CD14-positive monocyte (primary cell): ENCODE data around the gene CST4. TPM values are rescaled to one million over a fixed set of nuclear protein-coding genes. Genes with fewer than 3 reads are reported as not detected.

Experiments used
- DNase-seq, 3 donors: peaks; one replicate each; pipeline ENCODE4 v3.0.0-alpha.2; 2011 to 2022
- H2AFZ ChIP-seq: 2 replicates; pipeline ENCODE4 v1.6.0; 2012; ENCODE audit warnings: mild to moderate bottlenecking, low read depth, low read length, inconsistent platforms; ENCODE audit not compliant: insufficient read depth, poor library complexity, severe bottlenecking
- H3K27ac ChIP-seq, 2 donors: 1 replicate in 1 of 2; 2 replicates in 1 of 2; pipeline ENCODE4 v1.5.1; 2012 to 2013; ENCODE audit warnings: low read length in 2 of 2, control low read depth in 1 of 2, inconsistent platforms in 1 of 2, low read depth in 1 of 2, mild to moderate bottlenecking in 1 of 2
- H3K27me3 ChIP-seq, 2 donors: one replicate each; pipeline versions ENCODE4 v1.6.0 to v1.6.1; 2011 to 2013; ENCODE audit warnings: low read length in 2 of 2; ENCODE audit not compliant: control insufficient read depth in 2 of 2, insufficient read depth in 2 of 2
- H3K36me3 ChIP-seq, 2 donors: replicated peaks in 1 of 2; 1 replicate in 1 of 2; 2 replicates in 1 of 2; pipeline versions ENCODE4 v1.5.1 to v1.6.1; 2012 to 2013; ENCODE audit warnings: low read length in 2 of 2, control low read depth in 1 of 2, inconsistent platforms in 1 of 2, mild to moderate bottlenecking in 1 of 2; ENCODE audit not compliant: insufficient read depth in 2 of 2, control insufficient read depth in 1 of 2
- H3K4me1 ChIP-seq, 2 donors: 1 replicate in 1 of 2; 2 replicates in 1 of 2; pipeline versions ENCODE4 v1.5.1 to v1.6.1; 2012 to 2013; ENCODE audit warnings: low read length in 2 of 2, control low read depth in 1 of 2, inconsistent platforms in 1 of 2, mild to moderate bottlenecking in 1 of 2, moderate library complexity in 1 of 2; ENCODE audit not compliant: insufficient read depth in 2 of 2, control insufficient read depth in 1 of 2
- H3K4me2 ChIP-seq: replicated peaks from 2 replicates; pipeline ENCODE3; 2012; ENCODE audit warnings: low read length, moderate library complexity, mild to moderate bottlenecking; ENCODE audit not compliant: poor library complexity, severe bottlenecking; ENCODE audit errors: extremely low read depth
- H3K4me3 ChIP-seq, 3 experiments: fragments of 200-600 bp in 1 of 3; sonication (generic) in 1 of 3; replicated peaks in 1 of 3; 1 replicate in 2 of 3; 2 replicates in 1 of 3; pipeline ENCODE4 v1.5.1; 2011 to 2013; ENCODE audit warnings: low read length in 3 of 3, mild to moderate bottlenecking in 3 of 3, control low read depth in 2 of 3, low read depth in 2 of 3, inconsistent platforms in 1 of 3, moderate library complexity in 1 of 3
- H3K79me2 ChIP-seq: 2 replicates; pipeline ENCODE4 v1.6.0; 2012; ENCODE audit warnings: mild to moderate bottlenecking, control low read depth, inconsistent platforms, low read length, moderate library complexity; ENCODE audit not compliant: insufficient read depth
- H3K9ac ChIP-seq: 2 replicates; pipeline ENCODE4 v1.6.0; 2017; ENCODE audit warnings: low read length, mild to moderate bottlenecking; ENCODE audit not compliant: insufficient read depth, poor library complexity, severe bottlenecking
- H3K9me3 ChIP-seq, 2 donors: replicated peaks in 1 of 2; 1 replicate in 1 of 2; 2 replicates in 1 of 2; pipeline versions ENCODE4 v1.5.1 to v1.6.1; 2012 to 2013; ENCODE audit warnings: low read length in 2 of 2, control low read depth in 1 of 2; ENCODE audit not compliant: control insufficient read depth in 1 of 2, insufficient read depth in 1 of 2
- H4K20me1 ChIP-seq: 2 replicates; pipeline ENCODE4 v1.6.0; 2012; ENCODE audit warnings: mild to moderate bottlenecking, low read length, control low read depth, moderate library complexity; ENCODE audit not compliant: insufficient read depth
- H3K27ac Mint-ChIP-seq, 7 donors: one replicate each; pipeline ENCODE4 v1.8.0; 2020; ENCODE audit warnings: mild to moderate bottlenecking in 7 of 7, mixed read lengths in 7 of 7, moderate library complexity in 6 of 7, inconsistent platforms in 2 of 7
- H3K27me3 Mint-ChIP-seq, 3 donors: one replicate each; pipeline ENCODE4 v1.8.0; 2021 to 2022; ENCODE audit warnings: low read depth in 3 of 3, mild to moderate bottlenecking in 3 of 3, mixed read lengths in 3 of 3, moderate library complexity in 3 of 3, inconsistent platforms in 1 of 3
- H3K36me3 Mint-ChIP-seq, 2 donors: one replicate each; pipeline ENCODE4 v1.8.0; 2020; ENCODE audit warnings: mixed read lengths in 2 of 2, inconsistent platforms in 1 of 2, mild to moderate bottlenecking in 1 of 2
- H3K4me1 Mint-ChIP-seq: one replicate; pipeline ENCODE4 v1.8.0; 2020; ENCODE audit warnings: mild to moderate bottlenecking, mixed read lengths
- H3K4me3 Mint-ChIP-seq, 2 donors: one replicate each; pipeline ENCODE4 v1.8.0; 2020; ENCODE audit warnings: mild to moderate bottlenecking in 2 of 2, mixed read lengths in 2 of 2, moderate library complexity in 1 of 2
- H3K9me3 Mint-ChIP-seq, 7 donors: one replicate each; pipeline ENCODE4 v1.8.0; 2020 to 2022; ENCODE audit warnings: mixed read lengths in 7 of 7, mild to moderate bottlenecking in 6 of 7, moderate library complexity in 6 of 7, inconsistent platforms in 2 of 7
- WGBS: methylation state at CpG from one replicate; pipeline ENCODE4 v1.1.5; 2013; ENCODE audit warnings: missing lambda C conversion rate; ENCODE audit not compliant: insufficient coverage; 5-methylcytosine and 5-hydroxymethylcytosine counted together
- intact Hi-C, 2 donors: fragments of 100-400 bp; cut with micrococcal nuclease; formaldehyde crosslinking; loops; one replicate each; pipeline versions ENCODE4 v1.15.0 to v1.15.1; 2023
- polyA plus RNA-seq, 3 donors: library from polyadenylated mRNA; depleted of rRNA in 1 of 3; unstranded in 2 of 3; stranded (reverse) in 1 of 3; fragments of 300-500 nt in 2 of 3; fragments of >200 nt in 1 of 3; fragmentation: Illumina TruSeq in 2 of 3; gene quantifications; 1 replicate in 2 of 3; 2 replicates in 1 of 3; pipeline ENCODE4 v1.2.3, GENCODE V29; 2012 to 2021
- TF ChIP-seq, protein P1 (sequence below): fragments of 200-600 bp; IDR thresholded peaks from one replicate; pipeline ENCODE4 v1.8.0; 2022; ENCODE audit warnings: antibody characterized with exemption, mild to moderate bottlenecking

CST4 gene
- polyA plus RNA-seq, 3 donors: not detected

DNA sequence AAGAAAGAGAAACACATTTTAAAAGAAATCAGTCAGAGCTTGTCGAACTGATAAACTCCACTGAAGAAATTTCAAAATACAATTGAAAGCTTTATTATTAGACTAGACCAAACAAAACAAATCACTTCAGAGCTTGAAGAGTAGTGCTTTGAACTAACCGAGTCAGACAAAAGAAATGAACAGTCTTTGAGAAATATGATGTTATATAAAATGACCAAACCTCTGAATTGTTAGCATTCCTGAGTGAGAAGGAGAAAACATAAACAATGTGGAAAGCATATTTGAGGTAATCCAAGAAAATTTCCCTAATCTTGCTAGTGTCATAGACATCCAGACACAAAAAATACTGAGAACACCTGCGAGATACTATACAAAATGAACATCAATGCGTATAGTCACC lies 13.2 kb upstream of the CST4 start:
- Mint-ChIP-seq H3K9me3 (peaks cover 0 to 1% (median 0%) of the 10 kb centered on the region in 7 donors), H3K27ac (no peak overlapping the region)
- H4K20me1 ChIP-seq: no peaks in the 10 kb centered on the region

GRCh38 chr20:23700931-23701330 lies 12.1 kb upstream of the CST4 start:
- H3K4me1 Mint-ChIP-seq: no peaks in the 10 kb centered on the region
- H3K36me3 ChIP-seq: no peaks in the 10 kb centered on the region
- H3K4me2 ChIP-seq: no peak overlapping the region
- 82% methylated on average over 2 of the region's 3 CpGs for WGBS
- H3K9ac ChIP-seq: no peak overlapping the region
- H3K27ac Mint-ChIP-seq: no peak overlapping the region
- no peaks in the 10 kb centered on the region for H4K20me1 ChIP-seq
- no peaks in the 10 kb centered on the region for H3K9me3 ChIP-seq
- no peak for DNase-seq
- intact Hi-C loops: no loop called here
- H3K27ac ChIP-seq: no peak overlapping the region
- H3K4me3 Mint-ChIP-seq: no peak overlapping the region
- TF ChIP-seq, protein P1, sequence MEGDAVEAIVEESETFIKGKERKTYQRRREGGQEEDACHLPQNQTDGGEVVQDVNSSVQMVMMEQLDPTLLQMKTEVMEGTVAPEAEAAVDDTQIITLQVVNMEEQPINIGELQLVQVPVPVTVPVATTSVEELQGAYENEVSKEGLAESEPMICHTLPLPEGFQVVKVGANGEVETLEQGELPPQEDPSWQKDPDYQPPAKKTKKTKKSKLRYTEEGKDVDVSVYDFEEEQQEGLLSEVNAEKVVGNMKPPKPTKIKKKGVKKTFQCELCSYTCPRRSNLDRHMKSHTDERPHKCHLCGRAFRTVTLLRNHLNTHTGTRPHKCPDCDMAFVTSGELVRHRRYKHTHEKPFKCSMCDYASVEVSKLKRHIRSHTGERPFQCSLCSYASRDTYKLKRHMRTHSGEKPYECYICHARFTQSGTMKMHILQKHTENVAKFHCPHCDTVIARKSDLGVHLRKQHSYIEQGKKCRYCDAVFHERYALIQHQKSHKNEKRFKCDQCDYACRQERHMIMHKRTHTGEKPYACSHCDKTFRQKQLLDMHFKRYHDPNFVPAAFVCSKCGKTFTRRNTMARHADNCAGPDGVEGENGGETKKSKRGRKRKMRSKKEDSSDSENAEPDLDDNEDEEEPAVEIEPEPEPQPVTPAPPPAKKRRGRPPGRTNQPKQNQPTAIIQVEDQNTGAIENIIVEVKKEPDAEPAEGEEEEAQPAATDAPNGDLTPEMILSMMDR: no peak
- peaks cover 12 to 14% (median 13%) of the 10 kb centered on the region in 3 donors for H3K27me3 Mint-ChIP-seq
- no peaks in the 10 kb centered on the region for H3K36me3 Mint-ChIP-seq
- no peak overlapping the region for H3K4me3 ChIP-seq
- H3K4me1 ChIP-seq: no peaks in the 10 kb centered on the region
- no peaks in the 10 kb centered on the region for H3K27me3 ChIP-seq
- peaks cover 0 to 1% (median 0%) of the 10 kb centered on the region in 7 donors for H3K9me3 Mint-ChIP-seq
- no peaks in the 10 kb centered on the region for H3K79me2 ChIP-seq
- no peak overlapping the region for H2AFZ ChIP-seq

More for the DNA sequence above, 13.2 kb upstream of the CST4 start:
- Histone ChIP-seq H3K9me3 (no peaks in the 10 kb centered on the region), H3K79me2 (no peaks in the 10 kb centered on the region), H3K27ac (no peak overlapping the region), H3K4me2 (no peak overlapping the region), H3K4me1 (no peaks in the 10 kb centered on the region), H3K9ac (no peak overlapping the region), H3K4me3 (no peak overlapping the region), H2AFZ (no peak overlapping the region), H3K27me3 (no peaks in the 10 kb centered on the region), H3K36me3 (no peaks in the 10 kb centered on the region)
- Mint-ChIP-seq H3K4me1 (no peaks in the 10 kb centered on the region), H3K4me3 (peak overlapping the region in 1 of 2 donors; percentile 13), H3K36me3 (no peaks in the 10 kb centered on the region), H3K27me3 (peaks cover 9 to 12% (median 12%) of the 10 kb centered on the region in 3 donors)
- intact Hi-C loops: no loop called here
- TF ChIP-seq, protein P1: no peak
- DNase-seq: no peak
- no CpG with 5 or more reads among the region's 4 CpGs for WGBS
